ENCODE measurements around the gene GPX5.
"Not testable (repeated sequence)": the region's sequence is repeated elsewhere in the genome, so short reads cannot be mapped to it uniquely, and the experiment has no call there.

The GPX5 gene, protein sequence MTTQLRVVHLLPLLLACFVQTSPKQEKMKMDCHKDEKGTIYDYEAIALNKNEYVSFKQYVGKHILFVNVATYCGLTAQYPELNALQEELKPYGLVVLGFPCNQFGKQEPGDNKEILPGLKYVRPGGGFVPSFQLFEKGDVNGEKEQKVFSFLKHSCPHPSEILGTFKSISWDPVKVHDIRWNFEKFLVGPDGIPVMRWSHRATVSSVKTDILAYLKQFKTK

DNA sequence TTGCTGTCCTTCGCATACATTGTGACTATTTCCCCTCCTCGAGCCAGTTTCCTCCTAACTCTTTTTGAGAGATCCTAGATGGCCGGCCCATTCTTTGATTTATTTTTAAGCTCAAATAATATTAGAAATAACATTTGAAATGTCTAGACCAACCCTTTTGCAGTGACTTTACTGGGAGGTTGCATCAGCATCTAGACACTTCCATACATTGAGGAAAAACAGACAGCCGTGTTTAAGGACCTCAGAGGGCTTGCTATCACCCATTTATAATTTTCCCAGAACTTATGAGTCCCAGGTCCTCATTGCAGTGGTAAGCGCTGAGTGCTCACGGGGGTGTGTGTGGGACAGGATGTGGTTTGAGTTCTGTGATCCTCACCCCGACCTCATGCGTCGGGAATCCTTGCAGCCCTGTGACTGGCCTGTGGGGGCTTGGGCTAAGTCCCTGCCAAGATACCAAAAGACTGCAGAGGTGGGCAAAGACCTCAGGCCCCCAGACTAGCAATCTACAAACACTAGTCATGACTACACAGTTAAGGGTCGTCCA is at the start of gene GPX5:
Gene GPX5, plus strand, starts transcription at position 386 of the 544 bp plus-strand sequence. Its CDS starts 133 bp downstream, at position 519.
- DNase-seq, result no peak

DNA sequence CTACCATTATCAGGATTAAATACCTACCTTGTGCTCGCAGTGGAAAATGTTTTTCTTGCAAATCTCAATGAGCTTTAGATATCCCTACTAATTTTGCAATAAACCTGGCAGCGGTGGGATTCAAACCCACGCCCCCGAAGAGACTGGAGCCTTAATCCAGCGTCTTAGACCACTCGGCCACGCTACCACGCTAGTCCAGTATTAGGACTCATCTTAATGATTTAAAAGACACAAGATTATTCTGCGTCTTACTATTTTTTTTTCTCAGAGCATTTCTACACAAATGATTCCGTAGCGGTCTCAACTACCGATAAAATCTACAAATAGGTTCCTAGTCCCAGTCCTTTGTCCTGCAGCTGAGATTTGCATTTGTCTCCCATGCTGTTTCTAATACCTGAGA is 47.2 kb upstream of the GPX5 start:
- DNase-seq, result no peak

DNA sequence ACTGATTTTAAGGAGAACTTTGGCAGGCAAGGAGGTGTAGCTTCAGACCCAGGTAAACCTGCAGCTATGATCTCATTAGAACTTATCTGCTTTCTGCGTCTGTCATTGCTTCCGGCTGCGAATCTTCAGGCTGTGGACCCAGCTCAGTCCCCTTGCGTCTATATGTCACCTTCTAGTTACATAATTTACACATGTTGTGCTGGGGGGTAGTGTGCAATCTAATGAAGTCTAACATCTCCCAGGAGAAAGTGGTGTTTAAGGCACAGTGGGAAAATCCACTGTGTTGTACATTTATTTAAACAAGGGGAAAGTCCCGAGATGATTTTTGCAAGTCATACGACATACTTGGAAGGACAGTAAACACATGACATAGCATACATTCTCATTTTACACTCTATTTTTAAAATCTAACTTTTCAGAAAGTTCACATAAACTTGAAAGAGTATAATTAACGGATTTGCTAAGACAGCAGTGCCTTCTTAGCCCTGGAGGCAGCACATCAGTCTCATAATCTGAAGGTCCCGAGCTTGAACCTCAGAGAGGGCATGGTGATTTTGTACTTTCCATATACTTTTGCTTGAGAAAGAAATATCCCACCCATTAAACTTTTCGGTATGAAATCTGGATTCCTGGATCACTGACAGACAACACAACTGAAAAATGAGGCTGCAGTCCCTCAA is 45.3 kb upstream of the GPX5 start:
- no peak for DNase-seq

DNA sequence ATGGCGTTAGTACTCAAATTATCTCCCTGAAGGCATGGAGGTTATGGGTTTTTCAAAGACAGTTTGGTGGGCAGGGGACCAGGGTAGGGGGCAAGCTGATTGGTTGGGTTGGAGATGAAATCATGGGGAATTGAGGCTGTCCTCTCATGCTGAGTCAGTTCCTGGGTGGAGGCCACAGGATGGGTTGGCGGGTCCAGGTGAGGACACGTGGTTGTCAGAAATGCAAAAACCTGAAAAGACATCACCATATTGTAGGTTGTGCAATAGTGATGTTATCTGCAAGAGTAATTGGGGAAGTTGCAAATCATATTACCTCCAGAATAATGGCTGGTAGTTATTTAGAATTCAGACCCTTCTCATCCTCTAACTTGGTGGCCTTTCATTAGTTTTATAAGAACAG is 40.2 kb upstream of the GPX5 start:
- DNase-seq, result no peak

DNA sequence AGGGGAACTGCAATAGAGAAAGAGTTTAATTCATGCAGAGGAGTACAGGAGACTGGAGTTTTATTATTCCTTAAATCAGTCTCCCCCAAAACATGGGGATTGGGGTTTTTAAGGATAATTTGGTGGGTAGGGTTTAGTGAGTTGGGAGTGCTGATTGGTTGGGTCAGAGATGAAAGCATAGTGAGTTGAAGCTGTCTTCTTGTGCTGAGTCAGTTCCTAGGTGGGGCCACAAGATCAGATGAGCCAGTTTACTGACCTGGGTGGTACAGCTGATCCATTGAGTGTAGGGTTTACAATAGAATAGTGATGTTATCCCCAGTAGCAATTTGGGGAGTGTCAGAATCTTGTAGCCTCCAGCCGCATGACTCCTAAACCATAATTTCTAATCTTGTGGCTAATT is 39.1 kb upstream of the GPX5 start:
- no peak for DNase-seq

DNA sequence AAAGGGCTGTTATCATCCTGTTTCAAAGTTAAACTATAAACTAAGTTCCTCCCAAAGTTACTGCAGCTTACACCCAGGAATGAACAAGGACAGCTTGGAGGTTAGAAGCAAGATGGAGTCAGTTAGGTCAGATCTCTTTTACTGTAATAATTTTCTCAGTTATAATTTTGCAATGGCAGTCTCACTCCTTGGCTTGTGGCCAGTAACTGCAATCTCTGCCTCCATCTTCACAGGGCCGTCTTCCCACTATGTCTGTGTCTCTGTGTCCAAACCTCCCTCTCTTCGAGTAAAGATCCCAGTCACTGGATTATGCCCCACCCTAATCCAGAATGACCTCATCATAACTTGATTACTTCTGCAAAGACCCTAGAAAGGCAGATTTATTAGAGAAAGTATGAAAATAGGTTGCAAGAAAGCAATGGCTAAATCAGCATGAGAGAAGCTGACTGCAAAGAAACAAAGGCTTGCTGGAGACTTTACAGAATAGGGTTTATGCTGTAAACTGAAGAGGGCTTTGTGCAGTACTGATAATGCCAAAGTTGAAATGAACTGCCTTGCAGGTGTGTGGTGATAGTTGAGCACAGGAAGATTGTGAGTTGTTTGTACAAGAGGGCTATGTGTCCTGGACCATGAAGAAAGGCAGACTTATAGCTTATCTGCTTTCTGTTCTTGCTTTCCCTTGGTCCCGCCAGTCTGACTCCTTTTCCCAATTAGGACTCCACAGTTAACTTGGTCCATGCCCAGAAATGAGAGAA is 38.5 kb upstream of the GPX5 start:
- no peak for DNase-seq

DNA sequence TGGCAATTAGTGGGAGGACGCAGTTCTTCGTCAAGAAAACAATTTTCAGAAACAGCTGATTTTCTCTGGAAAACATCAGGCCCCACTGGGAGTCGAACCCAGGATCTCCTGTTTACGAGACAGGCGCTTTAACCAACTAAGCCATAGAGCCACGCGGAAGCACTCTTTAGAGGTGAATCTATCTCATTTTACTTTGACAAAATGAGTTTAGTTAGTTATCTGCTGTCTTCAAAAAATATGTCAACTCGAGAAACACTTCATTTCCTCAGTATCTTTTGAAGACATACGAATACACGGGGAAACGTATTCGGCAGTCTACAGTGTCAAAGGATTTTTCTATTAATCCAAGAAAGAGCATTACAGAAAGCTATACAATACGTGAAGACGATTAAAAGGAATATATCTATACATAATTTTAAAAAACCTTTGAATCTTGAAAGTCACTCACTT is 36.7 kb upstream of the GPX5 start:
- no peak for DNase-seq

DNA sequence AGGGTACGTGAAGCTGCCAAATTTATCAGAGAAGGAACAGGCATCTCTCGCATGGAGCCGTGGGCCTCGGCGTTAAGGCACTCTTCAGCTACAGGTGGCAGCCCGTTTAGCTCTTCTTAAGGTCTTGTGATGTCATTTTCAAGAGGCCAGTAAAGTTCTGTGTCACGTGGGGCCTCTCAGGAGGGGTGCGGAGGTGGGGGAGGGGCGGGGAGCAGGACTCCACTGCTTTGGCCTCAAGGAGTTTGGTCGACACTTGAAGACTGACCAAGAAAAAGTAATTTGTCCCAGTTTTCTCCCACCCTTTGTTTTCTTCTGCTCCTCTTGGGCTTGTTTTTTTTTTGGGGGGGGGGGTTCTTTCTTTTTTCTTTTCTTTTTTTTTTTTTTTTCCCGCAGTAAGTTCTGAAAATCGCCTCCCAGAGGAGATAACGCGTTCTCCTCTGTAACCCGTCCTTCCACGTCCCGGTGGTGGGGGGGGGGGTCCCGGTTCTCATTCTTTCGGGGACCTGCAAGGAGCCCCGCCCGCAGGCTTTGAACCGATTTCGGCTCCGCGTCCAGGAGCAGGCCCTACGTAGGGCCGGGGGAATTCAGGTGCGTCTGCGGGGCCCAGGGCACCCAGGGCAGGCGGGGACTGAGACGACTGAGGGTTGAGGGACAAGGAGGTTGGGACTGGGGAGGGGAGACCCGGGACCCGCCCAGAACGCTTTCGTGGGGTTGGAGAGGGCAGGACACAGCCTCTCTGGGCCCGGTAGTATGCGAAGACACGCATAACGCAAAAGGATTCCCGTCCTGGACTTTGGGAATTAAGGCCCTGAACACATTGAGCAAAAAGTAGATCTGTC is 36.1 kb upstream of the GPX5 start:
- no peak for DNase-seq

DNA sequence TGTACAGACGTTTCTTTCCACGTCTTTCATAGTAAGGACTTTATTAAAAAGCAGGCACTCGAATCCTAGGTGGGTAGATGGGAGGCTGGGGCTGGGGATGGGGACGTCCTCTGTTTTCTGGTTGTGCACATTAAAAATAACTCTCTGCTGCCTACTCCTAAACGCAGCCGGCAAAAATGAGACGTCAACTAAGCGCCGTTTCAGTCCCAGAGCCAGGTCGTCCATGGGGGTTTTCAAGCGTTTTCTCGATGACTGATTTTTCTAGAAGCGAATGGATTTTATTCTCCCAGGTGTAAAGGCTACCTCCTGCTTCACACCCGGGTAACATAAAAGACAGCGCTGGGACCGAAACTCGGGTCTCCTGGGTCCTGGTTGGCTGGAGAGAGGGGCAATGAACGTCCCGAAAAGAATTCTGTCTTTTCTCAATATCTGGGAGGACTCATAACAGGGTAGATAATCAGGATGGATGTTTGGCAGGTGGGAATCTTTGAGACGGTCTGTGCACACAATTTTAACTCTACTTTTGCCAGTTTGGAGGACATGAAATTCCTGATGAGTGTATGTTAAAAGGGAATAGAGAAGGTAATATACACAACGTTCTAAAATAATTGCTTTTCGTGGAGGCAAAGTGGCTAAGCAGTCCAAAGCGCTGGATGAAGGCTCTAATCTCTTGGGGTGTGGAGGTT is 35.3 kb upstream of the GPX5 start:
- DNase-seq, result no peak

DNA sequence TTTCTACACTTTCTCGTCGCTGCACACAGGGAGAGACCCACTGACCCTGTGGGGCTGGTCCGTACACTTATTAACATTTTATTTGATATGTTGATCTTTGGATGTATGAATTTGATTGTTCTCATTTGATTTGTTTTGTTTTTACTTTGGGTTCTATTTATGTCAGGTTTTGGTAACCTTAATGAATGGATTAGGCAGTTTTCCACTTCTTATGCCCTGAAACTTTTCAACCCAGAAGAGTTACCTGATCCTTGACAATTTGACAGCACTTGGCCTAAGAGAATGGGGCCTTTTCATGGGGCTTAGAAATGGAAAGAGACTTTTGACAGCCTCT is 33.7 kb upstream of the GPX5 start:
- DNase-seq, result no peak

DNA sequence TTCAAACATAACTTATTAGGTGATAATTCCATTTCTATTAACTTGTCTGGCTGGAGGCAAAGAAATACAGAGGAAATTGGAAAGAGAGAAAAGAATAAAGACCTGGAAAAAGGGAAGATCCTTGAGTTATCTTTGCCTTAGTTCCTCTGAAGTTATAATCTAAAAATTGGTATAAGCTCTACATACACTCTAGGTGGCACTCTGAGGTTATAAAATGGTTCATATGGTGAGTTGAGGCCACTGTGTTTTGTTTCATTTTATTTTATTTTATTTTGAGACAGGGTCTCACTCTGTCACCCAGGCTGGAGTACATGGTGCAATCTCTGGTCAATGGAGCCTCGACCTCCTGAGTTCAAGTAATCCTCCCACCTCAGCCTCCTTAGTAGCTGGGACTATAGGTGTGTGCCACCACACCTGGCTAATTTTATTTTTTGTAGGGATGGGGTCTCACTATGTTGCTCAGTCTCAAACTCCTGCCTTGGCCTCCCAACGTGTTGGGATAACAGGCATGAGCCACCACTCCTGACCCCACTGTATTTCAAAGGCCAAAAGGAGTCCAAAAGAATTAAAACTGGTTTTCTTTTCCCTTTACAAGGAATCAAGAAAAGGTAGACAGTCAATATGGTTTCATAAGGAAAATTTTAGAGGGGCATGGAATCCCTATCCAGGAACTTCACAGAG is 29.4 kb upstream of the GPX5 start:
- no peak for DNase-seq

DNA sequence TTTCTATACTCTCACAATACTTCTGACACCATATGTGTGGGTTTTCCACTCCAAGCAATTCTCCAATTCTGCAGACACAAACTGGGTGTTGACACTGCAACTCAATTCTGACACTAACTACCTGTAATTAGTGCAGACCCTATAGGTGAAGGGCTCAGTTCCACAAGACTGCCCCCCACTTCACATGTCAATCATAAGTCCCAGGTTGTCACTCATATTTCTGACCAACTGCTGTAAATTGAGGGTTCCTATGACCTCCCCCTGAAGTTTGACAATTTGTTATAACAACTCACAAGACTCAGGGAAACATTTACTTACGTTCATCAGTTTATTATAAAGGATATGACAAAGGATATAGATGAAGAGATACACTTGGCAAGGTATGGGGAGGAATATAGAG is 28.4 kb upstream of the GPX5 start:
- DNase-seq, result no peak

DNA sequence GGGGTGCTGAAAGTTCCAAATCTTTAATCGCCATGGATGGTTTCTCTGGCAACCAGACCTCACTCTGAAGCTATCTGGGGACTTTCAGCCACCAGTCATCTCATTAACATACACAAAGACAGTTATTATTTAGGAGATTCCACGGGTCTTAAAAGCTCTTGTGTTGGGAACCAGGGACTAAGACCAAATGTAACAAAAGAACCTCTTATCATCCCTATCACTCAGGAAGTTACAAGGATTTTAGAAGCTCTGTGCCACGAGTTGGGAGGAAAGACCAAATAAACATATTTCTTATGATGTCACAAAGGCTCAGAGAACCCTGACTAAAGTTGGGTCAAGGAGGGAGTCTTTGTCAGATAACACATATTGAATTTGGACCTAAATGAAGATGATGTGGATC is 27.8 kb upstream of the GPX5 start:
- no peak for DNase-seq

DNA sequence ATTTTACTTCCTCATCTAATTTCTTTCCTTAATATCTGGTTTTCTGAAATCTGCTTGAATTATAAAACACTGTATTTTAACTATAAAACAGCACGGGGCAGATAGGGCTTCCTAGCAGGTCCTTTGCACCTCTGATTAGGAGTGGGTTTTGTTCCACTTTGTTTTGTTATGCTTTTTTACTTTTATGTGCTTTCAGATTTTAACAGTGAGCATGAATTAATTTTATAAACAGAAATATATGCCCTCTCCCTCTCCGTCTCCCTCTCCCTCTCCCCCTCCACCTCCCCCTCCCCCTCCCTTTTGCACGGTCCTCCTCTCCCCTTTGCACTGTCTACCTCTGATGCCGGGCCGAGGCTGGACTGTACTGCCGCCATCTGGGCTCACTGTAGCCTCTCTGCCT is 24.4 kb upstream of the GPX5 start:
- DNase-seq, result no peak

DNA sequence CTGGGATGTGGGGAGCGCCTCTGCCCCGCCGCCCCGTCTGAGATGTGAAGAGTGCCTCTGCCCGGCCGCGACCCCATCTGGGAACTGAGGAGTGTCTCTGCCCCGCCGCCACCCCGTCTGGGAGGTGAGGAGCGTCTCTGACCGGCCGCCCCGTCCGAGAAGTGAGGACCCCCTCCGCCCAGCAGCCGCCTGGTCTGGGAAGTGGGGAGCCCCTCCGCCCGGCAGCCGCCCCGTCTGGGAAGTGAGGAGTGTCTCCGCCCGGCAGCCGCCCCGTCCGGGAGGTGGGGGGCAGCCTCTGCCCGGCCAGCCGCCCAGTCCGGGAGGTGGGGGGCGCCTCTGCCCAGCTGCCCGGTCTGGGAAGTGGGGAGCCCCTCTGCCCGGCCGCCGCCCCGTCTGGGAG is 23.5 kb upstream of the GPX5 start:
- DNase-seq, result not testable (repeated sequence)

DNA sequence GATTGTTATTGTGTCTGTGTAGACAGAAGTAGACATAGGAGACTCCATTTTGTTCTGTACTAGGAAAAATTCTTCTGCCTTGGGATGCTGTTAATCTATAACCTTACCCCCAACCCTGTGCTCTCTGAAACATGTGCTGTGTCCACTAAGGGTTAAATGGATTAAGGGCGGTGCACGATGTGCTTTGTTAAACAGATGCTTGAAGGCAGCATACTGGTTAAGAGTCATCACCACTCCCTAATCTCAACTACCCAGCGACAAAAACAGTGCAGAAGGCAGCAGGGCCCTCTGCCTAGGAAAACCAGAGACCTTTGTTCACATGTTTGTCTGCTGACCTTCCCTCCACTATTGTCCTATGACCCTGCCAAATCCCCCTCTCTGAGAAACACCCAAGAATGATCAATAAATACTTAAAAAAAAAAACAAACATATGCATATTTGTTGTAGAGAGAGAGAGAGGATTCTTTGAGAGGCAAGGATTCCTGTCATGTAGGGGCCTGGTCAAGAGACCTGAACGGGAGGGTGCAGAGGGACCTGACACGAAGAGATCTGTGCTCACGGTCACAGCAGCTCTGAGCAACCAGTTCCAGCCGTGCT is 22.9 kb upstream of the GPX5 start:
- DNase-seq, result not testable (repeated sequence)

DNA sequence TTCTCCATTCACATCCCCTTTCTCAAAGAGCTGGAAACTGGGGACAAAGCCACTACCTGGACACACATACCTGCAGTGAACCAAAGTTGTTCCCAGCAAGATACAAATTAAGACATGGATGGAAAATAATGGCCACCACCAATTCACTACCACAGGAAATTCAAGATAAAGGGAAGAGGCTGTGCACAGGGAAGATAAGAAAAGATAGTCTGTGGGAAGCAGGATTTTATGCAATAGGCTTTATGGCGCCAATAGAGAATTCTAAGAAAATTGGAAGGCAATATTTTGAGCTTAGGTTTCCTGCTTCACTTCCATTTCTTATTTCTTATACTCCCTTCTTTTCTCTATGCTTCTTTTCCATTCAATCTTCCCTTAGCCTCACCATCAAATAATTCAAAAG is 19.9 kb upstream of the GPX5 start:
- no peak for DNase-seq

DNA sequence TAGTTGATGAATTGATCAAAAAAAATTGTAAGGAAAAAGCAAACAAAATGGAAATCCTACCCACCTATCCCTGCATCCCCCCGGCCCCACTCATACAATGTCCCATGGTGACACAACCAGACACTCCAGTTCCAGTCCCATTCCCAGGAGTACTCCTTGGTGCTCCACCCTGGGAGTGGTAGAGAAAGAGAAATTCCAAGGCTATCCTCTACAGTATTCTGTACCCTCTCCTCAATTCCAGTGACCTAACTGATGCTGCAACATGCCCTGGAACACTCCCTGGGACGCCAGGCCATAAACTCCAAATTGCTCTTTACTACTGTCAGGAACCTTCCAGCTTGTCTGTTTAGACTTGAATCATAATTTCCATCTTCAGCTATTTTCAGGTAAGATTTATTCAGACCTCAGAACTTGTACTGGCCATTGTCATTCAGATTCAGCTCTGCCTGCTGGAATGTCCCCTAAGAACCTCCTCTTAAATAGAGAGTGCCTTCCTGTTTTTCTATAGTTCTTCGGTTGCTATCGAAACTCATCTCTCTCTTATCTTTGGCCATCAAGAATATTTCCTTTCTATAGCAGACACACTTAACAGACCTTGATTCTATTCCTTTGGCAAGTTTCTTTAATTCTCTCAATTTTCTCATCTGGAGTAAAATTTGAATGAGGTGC is 18.7 kb upstream of the GPX5 start:
- no peak for DNase-seq

DNA sequence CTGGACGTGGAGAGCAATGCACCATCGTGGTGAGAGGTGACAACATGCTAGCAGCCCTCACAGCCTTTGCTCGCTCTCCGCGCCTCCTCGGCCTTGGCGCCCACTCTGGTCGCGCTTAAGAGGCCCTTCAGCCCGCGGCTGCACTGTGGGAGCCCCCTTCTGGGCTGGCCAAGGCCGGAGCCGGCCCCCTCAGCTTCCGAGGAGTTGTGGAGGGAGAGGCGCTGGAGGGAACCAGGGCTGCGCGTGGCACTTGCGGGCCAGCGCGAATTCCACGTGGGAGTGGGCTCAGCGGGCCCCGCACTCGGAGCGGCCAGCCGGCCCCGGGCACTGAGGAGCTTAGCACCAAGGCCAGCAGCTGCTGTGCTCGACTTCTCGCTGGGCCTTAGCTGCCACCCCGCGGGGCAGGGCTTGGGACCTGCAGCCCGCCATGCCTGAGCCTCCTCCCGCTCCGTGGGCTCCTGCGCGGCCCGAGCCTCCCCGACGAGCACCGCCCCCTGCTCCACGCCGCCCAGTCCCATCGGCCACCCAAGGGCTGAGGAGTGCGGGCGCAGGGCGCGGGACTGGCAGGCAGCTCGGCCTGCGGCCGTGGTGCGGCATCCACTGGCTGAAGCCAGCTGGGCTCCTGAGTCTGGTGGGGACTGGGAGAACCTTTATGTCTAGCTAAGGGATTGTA is 13.9 kb upstream of the GPX5 start:
- no peak for DNase-seq

DNA sequence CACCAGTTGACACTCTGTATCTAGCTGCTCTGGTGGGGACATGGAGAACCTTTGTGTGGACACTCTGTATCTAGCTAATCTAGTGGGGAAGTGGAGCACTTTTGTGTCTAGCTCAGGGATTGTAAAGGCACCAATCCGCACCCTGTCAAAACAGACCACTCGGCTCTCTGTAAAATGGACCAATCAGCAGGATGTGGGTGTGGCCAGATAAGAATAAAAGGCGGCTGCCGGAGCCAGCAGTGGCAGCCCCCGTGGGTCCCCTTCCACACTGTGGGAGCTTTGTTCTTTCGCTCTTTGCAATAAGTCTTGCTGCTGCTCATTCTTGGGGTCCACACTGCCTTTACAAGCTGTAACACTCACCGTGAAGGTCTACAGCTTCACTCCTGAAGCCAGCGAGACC is 13.3 kb upstream of the GPX5 start:
- not testable (repeated sequence) for DNase-seq
